OCI-LY3 (cell line): ENCODE measurements around the gene GULP1.

ENCODE experiments used
- CTCF ChIP-seq: fragments of 200-600, 300-600 bp; sonication (generic); IDR thresholded peaks from 2 replicates; pipeline ENCODE4 v1.5.1; 2014; ENCODE audit warnings: antibody characterized with exemption, low read length, low read depth
- EZH2phosphoT487 ChIP-seq: fragments of 200-600 bp; shearing (Covaris generic); IDR thresholded peaks from 2 replicates; pipeline ENCODE4 v1.6.1; 2018; ENCODE audit warnings: antibody characterized with exemption, mixed run types, low read depth

DNA sequence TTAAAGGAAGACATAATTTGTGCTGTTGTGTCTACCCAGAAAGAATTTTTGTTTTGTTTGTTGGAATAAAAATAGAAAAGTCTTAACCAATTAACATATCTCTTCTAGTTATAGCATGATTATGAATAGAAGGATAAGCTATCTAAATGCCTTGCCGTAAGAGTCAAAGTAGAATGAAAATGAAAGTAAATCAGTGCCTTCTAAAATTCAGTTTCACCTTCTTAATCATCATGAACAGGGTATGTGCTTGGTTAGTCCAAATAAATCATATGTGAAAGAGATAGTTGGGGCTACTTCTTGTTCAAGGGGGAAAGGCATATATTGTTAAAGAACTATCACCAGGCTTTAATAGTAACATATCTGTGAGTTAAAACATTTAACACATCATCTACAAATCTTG lies 91.5 kb downstream of the GULP1 start:
- TF ChIP-seq CTCF: no peak
- no peak for TF ChIP-seq EZH2phosphoT487
